Neural cell (in vitro differentiated cells): ENCODE data around the gene SARS1. TPM values are rescaled to one million over a fixed set of nuclear protein-coding genes. Genes with fewer than 3 reads are reported as not detected.
"Not testable (repeated sequence)": the region's sequence is repeated elsewhere in the genome, so short reads cannot be mapped to it uniquely, and the experiment has no call there.

ENCODE experiments used
- H2AFZ ChIP-seq: fragments of 200-600, 300-800 bp; sonication (generic), shearing (Covaris generic); 2 replicates; pipeline ENCODE4 v1.6.0; 2014; ENCODE audit warnings: low read depth, mild to moderate bottlenecking, antibody characterized with exemption, low read length, moderate library complexity
- H3F3A ChIP-seq: fragments of 200-600 bp; shearing (Covaris generic); 2 replicates; pipeline ENCODE4 v1.6.1; 2016; ENCODE audit warnings: mild to moderate bottlenecking, moderate library complexity, mixed read lengths, antibody characterized with exemption, low read length; ENCODE audit not compliant: insufficient read depth, poor library complexity, severe bottlenecking
- H3K27ac ChIP-seq: fragments of 200-600, 300-800 bp; sonication (generic), shearing (Covaris generic); 2 replicates; pipeline ENCODE4 v1.5.1; 2014; ENCODE audit warnings: mild to moderate bottlenecking, low read length, moderate library complexity
- H3K27me3 ChIP-seq: fragments of 300-800, 200-600 bp; sonication (generic), shearing (Covaris generic); 2 replicates; pipeline ENCODE4 v1.6.0; 2014; ENCODE audit warnings: mild to moderate bottlenecking, low read depth, low read length, moderate library complexity; ENCODE audit not compliant: insufficient read depth
- H3K36me3 ChIP-seq: fragments of 300-800, 200-600 bp; sonication (generic), shearing (Covaris generic); 2 replicates; pipeline ENCODE4 v1.5.1; 2014; ENCODE audit warnings: mild to moderate bottlenecking, antibody characterized with exemption, low read length, moderate library complexity; ENCODE audit not compliant: insufficient read depth
- H3K4me2 ChIP-seq: fragments of 300-800, 200-600 bp; sonication (generic), shearing (Covaris generic); 2 replicates; pipeline ENCODE4 v1.6.0; 2014; ENCODE audit warnings: mild to moderate bottlenecking, low read length
- H3K4me3 ChIP-seq: fragments of 300-800, 200-600 bp; sonication (generic), shearing (Covaris generic); 2 replicates; pipeline ENCODE4 v1.5.1; 2014; ENCODE audit warnings: mild to moderate bottlenecking, low read length, moderate library complexity
- H3K79me2 ChIP-seq: fragments of 200-600 bp; shearing (Covaris generic); replicated peaks from 2 replicates; pipeline ENCODE4 v1.6.0; 2014; ENCODE audit warnings: mild to moderate bottlenecking, low read length, moderate library complexity; ENCODE audit not compliant: insufficient read depth
- H3K9ac ChIP-seq: fragments of 300-800, 200-600 bp; sonication (generic), shearing (Covaris generic); 2 replicates; pipeline ENCODE4 v1.6.1; 2016; ENCODE audit warnings: mild to moderate bottlenecking, low read length, mixed read lengths
- H3K9me2 ChIP-seq: fragments of 200-600 bp; shearing (Covaris generic); 2 replicates; pipeline ENCODE4 v1.6.1; 2016; ENCODE audit warnings: mild to moderate bottlenecking, low read length, mixed read lengths; ENCODE audit not compliant: insufficient read depth
- H3K9me3 ChIP-seq: fragments of 200-600, 300-800 bp; sonication (generic), shearing (Covaris generic); 2 replicates; pipeline ENCODE4 v1.6.1; 2016; ENCODE audit warnings: mild to moderate bottlenecking, mixed run types, low read length, moderate library complexity, mixed read lengths
- H4K20me1 ChIP-seq: fragments of 200-600 bp; shearing (Covaris generic); 2 replicates; pipeline ENCODE4 v1.6.1; 2016; ENCODE audit warnings: mild to moderate bottlenecking, mixed run types; ENCODE audit not compliant: insufficient read depth
- EP300 ChIP-seq: fragments of 450-650 bp; conservative IDR thresholded peaks from 2 replicates; pipeline ENCODE4 v1.6.1; 2014; ENCODE audit warnings: antibody characterized with exemption, mild to moderate bottlenecking, moderate library complexity; ENCODE audit not compliant: poor library complexity, severe bottlenecking
- EZH2 ChIP-seq: fragments of 200-600, 300-800 bp; shearing (Covaris generic), sonication (generic); IDR thresholded peaks from 2 replicates; pipeline ENCODE4 v1.6.1; 2014; ENCODE audit warnings: antibody characterized with exemption, low read length, borderline replicate concordance, mild to moderate bottlenecking; ENCODE audit not compliant: insufficient read depth, poor library complexity, severe bottlenecking
- MXI1 ChIP-seq: fragments of 450-650 bp; conservative IDR thresholded peaks from 2 replicates; pipeline ENCODE4 v1.6.1; 2014; ENCODE audit warnings: antibody characterized with exemption, mild to moderate bottlenecking; ENCODE audit not compliant: poor library complexity, severe bottlenecking
- POLR2AphosphoS5 ChIP-seq: IDR thresholded peaks from 2 replicates; pipeline ENCODE4 v1.6.1; 2012
- RAD21 ChIP-seq: fragments of 450-650 bp; conservative IDR thresholded peaks from 2 replicates; pipeline ENCODE4 v1.6.1; 2014; ENCODE audit warnings: antibody characterized with exemption, mild to moderate bottlenecking, moderate library complexity
- SMC3 ChIP-seq: fragments of 450-650 bp; conservative IDR thresholded peaks from 2 replicates; pipeline ENCODE4 v1.6.1; 2014; ENCODE audit warnings: antibody characterized with exemption, mild to moderate bottlenecking, moderate library complexity; ENCODE audit not compliant: poor library complexity
- TAF1 ChIP-seq: IDR thresholded peaks from 2 replicates; pipeline ENCODE4 v1.6.1; 2012; ENCODE audit warnings: low read depth
- polyA plus RNA-seq: library from polyadenylated mRNA; depleted of rRNA; stranded (reverse); fragments of >200 nt; gene quantifications from 2 replicates; pipeline ENCODE4 v1.2.3, GENCODE V29; 2014
- TF ChIP-seq, protein P1 (sequence below): IDR thresholded peaks from 2 replicates; pipeline ENCODE4 v1.6.1; 2012; ENCODE audit warnings: borderline replicate concordance
- TF ChIP-seq, protein P2 (sequence below): fragments of 450-650 bp; IDR thresholded peaks from 2 replicates; pipeline ENCODE4 v1.5.1; 2014; ENCODE audit warnings: antibody characterized with exemption, mild to moderate bottlenecking, moderate library complexity; ENCODE audit not compliant: poor library complexity, severe bottlenecking

Gene SARS1
- polyA plus RNA-seq, 1 donor from 2014 or later = 281 TPM

DNA sequence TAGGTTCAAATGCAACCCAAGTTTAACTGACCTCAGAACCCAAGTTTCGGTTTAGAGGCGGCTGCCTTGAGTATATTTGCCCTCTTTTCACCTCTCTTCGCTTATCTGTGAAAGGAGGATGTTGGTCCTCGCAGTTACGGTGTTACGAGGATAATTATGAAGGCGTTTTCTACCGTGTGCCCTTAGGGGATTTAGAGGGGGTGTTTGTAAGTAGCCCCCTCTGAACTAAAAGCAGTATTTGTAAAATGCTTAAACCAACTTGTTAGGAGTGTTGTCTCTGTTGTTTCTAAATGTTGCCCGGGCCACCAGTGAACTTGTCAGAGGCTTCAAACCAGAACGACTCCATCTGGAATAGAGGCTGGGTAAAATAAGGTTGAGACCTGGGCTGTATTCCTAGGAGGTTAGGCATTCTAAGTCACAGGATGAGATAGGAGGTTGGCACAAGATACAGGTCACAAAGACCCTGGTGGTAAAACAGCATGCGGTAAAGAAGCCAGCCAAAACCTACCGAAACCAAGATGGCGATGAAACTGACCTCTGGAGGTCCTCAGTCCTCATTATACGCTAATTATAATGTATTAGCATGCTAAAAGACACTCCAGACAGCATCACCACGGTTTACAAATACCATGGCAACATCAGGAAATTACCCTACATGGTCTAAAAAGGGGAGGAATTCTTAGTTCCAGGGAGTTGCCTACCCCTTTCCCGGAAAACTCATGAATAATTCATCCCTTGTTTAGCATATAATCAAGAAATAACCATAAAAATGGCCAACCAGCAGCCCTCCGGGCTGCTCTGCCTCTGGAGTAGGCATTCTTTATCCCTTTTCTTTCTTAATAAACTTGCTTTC, 70.3 kb downstream of the SARS1 start:
- H3K9ac ChIP-seq = peak overlapping the region; percentile 72
- peak overlapping the region; percentile 68 for H3K4me2 ChIP-seq
- H2AFZ ChIP-seq = peak overlapping the region; percentile 49
- no peaks in the 10 kb centered on the region for H3K27me3 ChIP-seq
- H3F3A ChIP-seq = no peaks in the 10 kb centered on the region
- H3K4me3 ChIP-seq = peak overlapping the region; percentile 74
- H4K20me1 ChIP-seq = no peaks in the 10 kb centered on the region
- H3K27ac ChIP-seq = peak overlapping the region; percentile 55
- H3K79me2 ChIP-seq = peaks cover 7% of the 10 kb centered on the region
- H3K9me3 ChIP-seq = no peaks in the 10 kb centered on the region
- H3K9me2 ChIP-seq = no peaks in the 10 kb centered on the region
- H3K36me3 ChIP-seq = no peaks in the 10 kb centered on the region
- TF ChIP-seq MXI1 (no peak), RAD21 (no peak), TAF1 (no peak), EP300 (no peak), SMC3 (no peak), POLR2AphosphoS5 (no peak), EZH2 (no peak)
- TF ChIP-seq, protein P1, sequence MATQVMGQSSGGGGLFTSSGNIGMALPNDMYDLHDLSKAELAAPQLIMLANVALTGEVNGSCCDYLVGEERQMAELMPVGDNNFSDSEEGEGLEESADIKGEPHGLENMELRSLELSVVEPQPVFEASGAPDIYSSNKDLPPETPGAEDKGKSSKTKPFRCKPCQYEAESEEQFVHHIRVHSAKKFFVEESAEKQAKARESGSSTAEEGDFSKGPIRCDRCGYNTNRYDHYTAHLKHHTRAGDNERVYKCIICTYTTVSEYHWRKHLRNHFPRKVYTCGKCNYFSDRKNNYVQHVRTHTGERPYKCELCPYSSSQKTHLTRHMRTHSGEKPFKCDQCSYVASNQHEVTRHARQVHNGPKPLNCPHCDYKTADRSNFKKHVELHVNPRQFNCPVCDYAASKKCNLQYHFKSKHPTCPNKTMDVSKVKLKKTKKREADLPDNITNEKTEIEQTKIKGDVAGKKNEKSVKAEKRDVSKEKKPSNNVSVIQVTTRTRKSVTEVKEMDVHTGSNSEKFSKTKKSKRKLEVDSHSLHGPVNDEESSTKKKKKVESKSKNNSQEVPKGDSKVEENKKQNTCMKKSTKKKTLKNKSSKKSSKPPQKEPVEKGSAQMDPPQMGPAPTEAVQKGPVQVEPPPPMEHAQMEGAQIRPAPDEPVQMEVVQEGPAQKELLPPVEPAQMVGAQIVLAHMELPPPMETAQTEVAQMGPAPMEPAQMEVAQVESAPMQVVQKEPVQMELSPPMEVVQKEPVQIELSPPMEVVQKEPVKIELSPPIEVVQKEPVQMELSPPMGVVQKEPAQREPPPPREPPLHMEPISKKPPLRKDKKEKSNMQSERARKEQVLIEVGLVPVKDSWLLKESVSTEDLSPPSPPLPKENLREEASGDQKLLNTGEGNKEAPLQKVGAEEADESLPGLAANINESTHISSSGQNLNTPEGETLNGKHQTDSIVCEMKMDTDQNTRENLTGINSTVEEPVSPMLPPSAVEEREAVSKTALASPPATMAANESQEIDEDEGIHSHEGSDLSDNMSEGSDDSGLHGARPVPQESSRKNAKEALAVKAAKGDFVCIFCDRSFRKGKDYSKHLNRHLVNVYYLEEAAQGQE = no peak
- TF ChIP-seq, protein P2, sequence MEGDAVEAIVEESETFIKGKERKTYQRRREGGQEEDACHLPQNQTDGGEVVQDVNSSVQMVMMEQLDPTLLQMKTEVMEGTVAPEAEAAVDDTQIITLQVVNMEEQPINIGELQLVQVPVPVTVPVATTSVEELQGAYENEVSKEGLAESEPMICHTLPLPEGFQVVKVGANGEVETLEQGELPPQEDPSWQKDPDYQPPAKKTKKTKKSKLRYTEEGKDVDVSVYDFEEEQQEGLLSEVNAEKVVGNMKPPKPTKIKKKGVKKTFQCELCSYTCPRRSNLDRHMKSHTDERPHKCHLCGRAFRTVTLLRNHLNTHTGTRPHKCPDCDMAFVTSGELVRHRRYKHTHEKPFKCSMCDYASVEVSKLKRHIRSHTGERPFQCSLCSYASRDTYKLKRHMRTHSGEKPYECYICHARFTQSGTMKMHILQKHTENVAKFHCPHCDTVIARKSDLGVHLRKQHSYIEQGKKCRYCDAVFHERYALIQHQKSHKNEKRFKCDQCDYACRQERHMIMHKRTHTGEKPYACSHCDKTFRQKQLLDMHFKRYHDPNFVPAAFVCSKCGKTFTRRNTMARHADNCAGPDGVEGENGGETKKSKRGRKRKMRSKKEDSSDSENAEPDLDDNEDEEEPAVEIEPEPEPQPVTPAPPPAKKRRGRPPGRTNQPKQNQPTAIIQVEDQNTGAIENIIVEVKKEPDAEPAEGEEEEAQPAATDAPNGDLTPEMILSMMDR = no peak

DNA sequence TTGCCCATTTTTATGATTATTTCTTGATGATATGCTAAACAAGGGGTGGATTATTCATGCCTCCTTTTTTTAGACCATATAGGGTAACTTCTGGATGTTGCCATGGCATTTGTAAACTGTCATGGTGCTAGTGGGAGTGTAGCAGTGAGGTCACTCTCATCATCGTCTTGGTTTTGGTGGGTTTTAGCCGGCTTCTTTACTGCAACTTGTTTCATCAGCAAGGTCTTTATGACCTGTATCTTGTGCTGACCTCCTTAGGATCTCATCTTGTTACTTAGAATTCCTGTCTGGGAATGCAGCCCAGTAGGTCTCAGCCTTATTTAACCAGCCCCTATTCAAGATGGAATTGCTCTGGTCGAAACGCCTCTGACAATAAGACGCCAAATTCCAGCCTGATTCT, 73.0 kb downstream of the SARS1 start:
- not testable (repeated sequence) for H3K27ac ChIP-seq, H3K36me3 ChIP-seq, H3F3A ChIP-seq, H2AFZ ChIP-seq, H4K20me1 ChIP-seq, H3K79me2 ChIP-seq, H3K4me2 ChIP-seq, H3K4me3 ChIP-seq, H3K9me2 ChIP-seq, H3K27me3 ChIP-seq, H3K9me3 ChIP-seq, H3K9ac ChIP-seq

Other genes starting within 250 kb of the SARS1 start
- gene WDR47, start 171.8 kb upstream of the SARS1 start, polyA plus RNA-seq = 65.7 and 76.3 TPM in 2 replicates
- gene TAF13, start 137.9 kb upstream of the SARS1 start, polyA plus RNA-seq = 60.1 and 61.4 TPM in 2 replicates
- gene TMEM167B, start 123.2 kb upstream of the SARS1 start, polyA plus RNA-seq = 52.2 and 53.9 TPM in 2 replicates
- 16.8 and 18.8 TPM in 2 replicates for gene ELAPOR1, start 99.8 kb upstream of the SARS1 start, polyA plus RNA-seq
- 7.9 and 9.5 TPM in 2 replicates for gene CELSR2, start 35.6 kb downstream of the SARS1 start, polyA plus RNA-seq
- gene PSRC1, start 69.2 kb downstream of the SARS1 start, polyA plus RNA-seq = 5.4 and 7.9 TPM in 2 replicates
- gene MYBPHL, start 93.1 kb downstream of the SARS1 start, polyA plus RNA-seq = 0.78 and 1.6 TPM in 2 replicates
- 31.4 and 33.3 TPM in 2 replicates for gene SORT1, start 184.0 kb downstream of the SARS1 start, polyA plus RNA-seq
- 98.8 and 99.8 TPM in 2 replicates for gene PSMA5, start 212.5 kb downstream of the SARS1 start, polyA plus RNA-seq